Ascending aorta (tissue), 2 donors: Measurements from ENCODE around the gene CCT8. TPM values are rescaled to one million over a fixed set of nuclear protein-coding genes. Genes with fewer than 3 reads are reported as not detected.

Experiments used
- DNase-seq, 2 donors: peaks; one replicate each; pipeline ENCODE4 v3.0.0-alpha.2; 2019; ENCODE audit warnings: low spot score in 2 of 2
- H3K27ac ChIP-seq, 2 donors: fragments of 200-600 bp; sonication (generic); one replicate each; pipeline ENCODE4 v1.5.1; 2016 to 2017; ENCODE audit warnings: mild to moderate bottlenecking in 1 of 2
- H3K27me3 ChIP-seq: fragments of 200-600 bp; sonication (generic); one replicate; pipeline ENCODE4 v1.5.1; 2017
- H3K36me3 ChIP-seq, 2 donors: fragments of 200-600 bp; sonication (generic); one replicate each; pipeline ENCODE4 v1.5.1; 2016
- H3K4me1 ChIP-seq, 2 donors: fragments of 200-600 bp; sonication (generic); one replicate each; pipeline ENCODE4 v1.5.1; 2016 to 2017; ENCODE audit warnings: mild to moderate bottlenecking in 1 of 2
- H3K4me3 ChIP-seq, 2 donors: fragments of 200-600 bp; sonication (generic); one replicate each; pipeline ENCODE4 v1.5.1; 2016 to 2017; ENCODE audit warnings: mild to moderate bottlenecking in 1 of 2
- H3K9me3 ChIP-seq, 2 donors: fragments of 200-600 bp; sonication (generic); one replicate each; pipeline ENCODE4 v1.5.1; 2016
- CTCF ChIP-seq, 3 experiments: fragments of 200-600 bp in 2 of 3; fragments of 450-650 bp in 1 of 3; sonication (generic) in 2 of 3; IDR thresholded peaks; one replicate each; pipeline ENCODE4 v1.5.1; 2016 to 2019; ENCODE audit warnings: antibody characterized with exemption in 3 of 3, mild to moderate bottlenecking in 1 of 3, moderate library complexity in 1 of 3
- intact Hi-C: fragments of 100-400 bp; cut with DNase I; formaldehyde crosslinking; loops from one replicate; pipeline ENCODE4 v1.15.1; 2023
- total RNA-seq: library from RNA; depleted of rRNA; stranded (reverse); fragments of >200 nt; gene quantifications from one replicate; pipeline ENCODE4 v1.1.0, GENCODE V29; 2016

The CCT8 gene
- total RNA-seq, 1 donor from 2014 or later, result 36.7 TPM

GRCh38 chr21:29075706-29076466 is 2.4 kb upstream of the CCT8 start:
- Histone ChIP-seq H3K36me3 (no peaks in the 10 kb centered on the region), H3K9me3 (no peaks in the 10 kb centered on the region), H3K27ac (peak overlapping the region; percentile 79 to 94), H3K4me3 (peak overlapping the region; percentile 56 to 84), H3K4me1 (peaks cover 0 to 18% of the 10 kb centered on the region in 2 donors), H3K27me3 (no peaks in the 10 kb centered on the region)
- no peak for TF ChIP-seq CTCF (IDR thresholded peaks at IDR 0.05)
- no peak for DNase-seq
- intact Hi-C loops, result no loop called here

- intact Hi-C loops, result no loop called here
- Histone ChIP-seq H3K36me3 (peaks cover 0 to 4% of the 10 kb centered on the region in 2 donors), H3K4me3 (no peak overlapping the region), H3K27ac (no peak overlapping the region), H3K4me1 (peaks cover 0 to 12% of the 10 kb centered on the region in 2 donors), H3K27me3 (no peaks in the 10 kb centered on the region), H3K9me3 (no peaks in the 10 kb centered on the region)
- no peak for TF ChIP-seq CTCF (IDR thresholded peaks at IDR 0.05)
- no peak for DNase-seq
Observed at GRCh38 chr21:29074783-29075182, 1.3 kb upstream of the CCT8 start.

- Histone ChIP-seq H3K9me3 (no peaks in the 10 kb centered on the region), H3K27me3 (no peaks in the 10 kb centered on the region), H3K4me1 (peaks cover 0 to 7% of the 10 kb centered on the region in 2 donors), H3K36me3 (peaks cover 2 to 8% of the 10 kb centered on the region in 2 donors), H3K27ac (peak overlapping the region; percentile 75 to 86), H3K4me3 (peak overlapping the region; percentile 71 to 73)
- TF ChIP-seq CTCF (IDR thresholded peaks at IDR 0.05), result no peak
- intact Hi-C loops, result no loop called here
- no peak for DNase-seq
Observed at GRCh38 chr21:29074007-29074376, 544 bp upstream of the CCT8 start.

GRCh38 chr21:29072873-29073221 is 601 bp downstream of the CCT8 start:
- Histone ChIP-seq H3K4me1 (peaks cover 0 to 6% of the 10 kb centered on the region in 2 donors), H3K27ac (peak overlapping the region; percentile 83 to 86), H3K36me3 (peaks cover 13 to 14% of the 10 kb centered on the region in 2 donors), H3K27me3 (no peaks in the 10 kb centered on the region), H3K4me3 (peak overlapping the region; percentile 71 to 73), H3K9me3 (no peaks in the 10 kb centered on the region)
- TF ChIP-seq CTCF (IDR thresholded peaks at IDR 0.05), result no peak
- intact Hi-C loops, result loop anchor here (1.0 to 2.0 kb wide), 2 partner anchors 49 to 80 kb away; partner anchors contain the start of genes LTN1 and USP16
- DNase-seq, result no peak

GRCh38 chr21:29064850-29065481 is 8.5 kb downstream of the CCT8 start:
- Histone ChIP-seq H3K27ac (no peak overlapping the region), H3K9me3 (no peaks in the 10 kb centered on the region), H3K27me3 (no peaks in the 10 kb centered on the region), H3K4me1 (no peaks in the 10 kb centered on the region), H3K36me3 (peaks cover 88 to 89% of the 10 kb centered on the region in 2 donors), H3K4me3 (no peak overlapping the region)
- TF ChIP-seq CTCF (IDR thresholded peaks at IDR 0.05), result no peak
- no peak for DNase-seq
- intact Hi-C loops, result no loop called here
